Measurements from ENCODE around the gene EDDM13.
A peak's percentile ranks its signal among the peaks of the same experiment; 100 is the strongest.

EDDM13 gene

GRCh38 chr19:56312342-56312741 lies 39.8 kb downstream of the EDDM13 start:
- peaks cover 9 to 34% (median 26%) of the 10 kb centered on the region in 4 experiments for H3K4me1 ChIP-seq (ENCODE audit: control extremely low read depth in 1 of 4, control insufficient read depth in 4 of 4, insufficient read depth in 4 of 4, low read length in 3 of 4)
- 50% methylated on average over 1 of the region's 4 CpGs for WGBS (ENCODE audit: insufficient coverage)
- H3K4me3 ChIP-seq (ENCODE audit: control insufficient read depth in 1 of 7, extremely low read depth in 1 of 7, insufficient read depth in 4 of 7, low read depth in 2 of 7, low read length in 6 of 7) = no peak overlapping the region
- no peaks in the 10 kb centered on the region for H3K27me3 ChIP-seq (replicated peaks in 2 of 5; ENCODE audit: control insufficient read depth in 4 of 5, insufficient read depth in 5 of 5, low read length in 4 of 5)
- CTCF ChIA-PET = interaction anchor here (3.6 kb wide), 1 partner anchor 60 kb away, joined by 21 read pairs; no protein-coding TSS in a partner anchor
- no peak overlapping the region for H3K27ac ChIP-seq (ENCODE audit: insufficient read depth in 1 of 2, low read depth in 1 of 2, low read length in 2 of 2, poor library complexity in 1 of 2, severe bottlenecking in 2 of 2)
- peak in 1 of 3 donors; percentile 19 for DNase-seq
- peaks cover 0 to 18% (median 12%) of the 10 kb centered on the region in 4 experiments for H3K36me3 ChIP-seq (ENCODE audit: control insufficient read depth in 4 of 4, insufficient read depth in 4 of 4, low read length in 3 of 4)
- H3K9me3 ChIP-seq (ENCODE audit: control extremely low read depth in 1 of 5, control insufficient read depth in 4 of 5, insufficient read depth in 2 of 5, low read depth in 1 of 5, low read length in 4 of 5) = no peaks in the 10 kb centered on the region
- POLR2A ChIA-PET = no interaction called here

GRCh38 chr19:56312787-56313657 lies 40.5 kb downstream of the EDDM13 start:
- H3K4me1 ChIP-seq (ENCODE audit: control extremely low read depth in 1 of 4, control insufficient read depth in 4 of 4, insufficient read depth in 4 of 4, low read length in 3 of 4) = peaks cover 9 to 34% (median 26%) of the 10 kb centered on the region in 4 experiments
- H3K27ac ChIP-seq (ENCODE audit: insufficient read depth in 1 of 2, low read depth in 1 of 2, low read length in 2 of 2, poor library complexity in 1 of 2, severe bottlenecking in 2 of 2) = no peak overlapping the region
- H3K27me3 ChIP-seq (replicated peaks in 2 of 5; ENCODE audit: control insufficient read depth in 4 of 5, insufficient read depth in 5 of 5, low read length in 4 of 5) = no peaks in the 10 kb centered on the region
- H3K9me3 ChIP-seq (ENCODE audit: control extremely low read depth in 1 of 5, control insufficient read depth in 4 of 5, insufficient read depth in 2 of 5, low read depth in 1 of 5, low read length in 4 of 5) = no peaks in the 10 kb centered on the region
- ChIA-PET POLR2A (no interaction called here), CTCF (interaction anchor here (0.9 to 3.6 kb wide), 5 partner anchors 9 to 60 kb away, joined by 3 to 21 read pairs (median 7); no protein-coding TSS in a partner anchor)
- DNase-seq = peak in 1 of 3 donors; percentile 17
- peak overlapping the region in 1 of 7 experiments; percentile 91 for H3K4me3 ChIP-seq (ENCODE audit: control insufficient read depth in 1 of 7, extremely low read depth in 1 of 7, insufficient read depth in 4 of 7, low read depth in 2 of 7, low read length in 6 of 7)
- 88% methylated on average over 7 of the region's 10 CpGs for WGBS (ENCODE audit: insufficient coverage)
- peaks cover 0 to 13% (median 11%) of the 10 kb centered on the region in 4 experiments for H3K36me3 ChIP-seq (ENCODE audit: control insufficient read depth in 4 of 4, insufficient read depth in 4 of 4, low read length in 3 of 4)

- DNase-seq = no peak
- Histone ChIP-seq H3K36me3 (ENCODE audit: control insufficient read depth in 4 of 4, insufficient read depth in 4 of 4, low read length in 3 of 4) (peaks cover 0 to 13% (median 9%) of the 10 kb centered on the region in 4 experiments), H3K4me1 (ENCODE audit: control extremely low read depth in 1 of 4, control insufficient read depth in 4 of 4, insufficient read depth in 4 of 4, low read length in 3 of 4) (peaks cover 11 to 38% (median 29%) of the 10 kb centered on the region in 4 experiments), H3K27me3 (replicated peaks in 2 of 5; ENCODE audit: control insufficient read depth in 4 of 5, insufficient read depth in 5 of 5, low read length in 4 of 5) (no peaks in the 10 kb centered on the region), H3K27ac (ENCODE audit: insufficient read depth in 1 of 2, low read depth in 1 of 2, low read length in 2 of 2, poor library complexity in 1 of 2, severe bottlenecking in 2 of 2) (peak overlapping the region; percentile 98 to 99), H3K9me3 (ENCODE audit: control extremely low read depth in 1 of 5, control insufficient read depth in 4 of 5, insufficient read depth in 2 of 5, low read depth in 1 of 5, low read length in 4 of 5) (no peaks in the 10 kb centered on the region), H3K4me3 (ENCODE audit: control insufficient read depth in 1 of 7, extremely low read depth in 1 of 7, insufficient read depth in 4 of 7, low read depth in 2 of 7, low read length in 6 of 7) (peak overlapping the region; percentile 41 to 95 (median 90))
- WGBS (ENCODE audit: insufficient coverage) = 1% methylated on average over 9 of the region's 9 CpGs
- ChIA-PET CTCF (interaction anchor here (0.7 to 2.1 kb wide), 4 partner anchors 8 to 61 kb away, joined by 3 to 10 read pairs (median 4); no protein-coding TSS in a partner anchor), POLR2A (interaction anchor here (0.6 to 0.7 kb wide), 2 partner anchors 37 to 1439 kb away, joined by 3 to 5 read pairs; no protein-coding TSS in a partner anchor)
These were observed 41.5 kb downstream of the EDDM13 start for GRCh38 chr19:56314018-56314380.

- WGBS (ENCODE audit: insufficient coverage) = under 1% methylated on average over 40 of the region's 47 CpGs
- no peaks in the 10 kb centered on the region for H3K27me3 ChIP-seq (replicated peaks in 2 of 5; ENCODE audit: control insufficient read depth in 4 of 5, insufficient read depth in 5 of 5, low read length in 4 of 5)
- ChIA-PET CTCF (interaction anchor here (0.7 to 2.1 kb wide), 4 partner anchors 7 to 61 kb away, joined by 3 to 10 read pairs (median 4); no protein-coding TSS in a partner anchor), POLR2A (interaction anchor here (0.6 to 0.7 kb wide), 2 partner anchors 37 to 1440 kb away, joined by 3 to 5 read pairs; no protein-coding TSS in a partner anchor)
- peaks cover 12 to 42% (median 32%) of the 10 kb centered on the region in 4 experiments for H3K4me1 ChIP-seq (ENCODE audit: control extremely low read depth in 1 of 4, control insufficient read depth in 4 of 4, insufficient read depth in 4 of 4, low read length in 3 of 4)
- H3K9me3 ChIP-seq (ENCODE audit: control extremely low read depth in 1 of 5, control insufficient read depth in 4 of 5, insufficient read depth in 2 of 5, low read depth in 1 of 5, low read length in 4 of 5) = no peaks in the 10 kb centered on the region
- peaks cover 0 to 11% (median 8%) of the 10 kb centered on the region in 4 experiments for H3K36me3 ChIP-seq (ENCODE audit: control insufficient read depth in 4 of 4, insufficient read depth in 4 of 4, low read length in 3 of 4)
- peak within 1 kb of the TSS; percentile 98 to 99 for H3K27ac ChIP-seq (ENCODE audit: insufficient read depth in 1 of 2, low read depth in 1 of 2, low read length in 2 of 2, poor library complexity in 1 of 2, severe bottlenecking in 2 of 2)
- peak; percentile 97 for DNase-seq
- peak within 1 kb of the TSS; percentile 41 to 95 (median 90) for H3K4me3 ChIP-seq (ENCODE audit: control insufficient read depth in 1 of 7, extremely low read depth in 1 of 7, insufficient read depth in 4 of 7, low read depth in 2 of 7, low read length in 6 of 7)
These were observed 42.0 kb downstream of the EDDM13 start, which contains the start of gene ZSCAN5A for GRCh38 chr19:56314381-56315076. ZSCAN5A (minus strand) TSS chr19:56314839; CDS start chr19:56225046, 89,793 bp downstream.

- Histone ChIP-seq H3K9me3 (ENCODE audit: control extremely low read depth in 1 of 5, control insufficient read depth in 4 of 5, insufficient read depth in 2 of 5, low read depth in 1 of 5, low read length in 4 of 5) (no peaks in the 10 kb centered on the region), H3K27ac (ENCODE audit: insufficient read depth in 1 of 2, low read depth in 1 of 2, low read length in 2 of 2, poor library complexity in 1 of 2, severe bottlenecking in 2 of 2) (peak overlapping the region; percentile 98 to 99), H3K36me3 (ENCODE audit: control insufficient read depth in 4 of 4, insufficient read depth in 4 of 4, low read length in 3 of 4) (peaks cover 0 to 8% (median 4%) of the 10 kb centered on the region in 4 experiments), H3K4me3 (ENCODE audit: control insufficient read depth in 1 of 7, extremely low read depth in 1 of 7, insufficient read depth in 4 of 7, low read depth in 2 of 7, low read length in 6 of 7) (peak overlapping the region; percentile 41 to 95 (median 90)), H3K4me1 (ENCODE audit: control extremely low read depth in 1 of 4, control insufficient read depth in 4 of 4, insufficient read depth in 4 of 4, low read length in 3 of 4) (peaks cover 12 to 49% (median 38%) of the 10 kb centered on the region in 4 experiments), H3K27me3 (replicated peaks in 2 of 5; ENCODE audit: control insufficient read depth in 4 of 5, insufficient read depth in 5 of 5, low read length in 4 of 5) (no peaks in the 10 kb centered on the region)
- ChIA-PET POLR2A (no interaction called here), CTCF (interaction anchor here (2.1 kb wide), 2 partner anchors 20 to 62 kb away, joined by 6 to 10 read pairs; no protein-coding TSS in a partner anchor)
- peak; percentile 98 to 99 (median 99) for DNase-seq
- WGBS (ENCODE audit: insufficient coverage) = 1% methylated on average over 29 of the region's 37 CpGs
These were observed 42.7 kb downstream of the EDDM13 start for GRCh38 chr19:56315077-56315828.

- ChIA-PET POLR2A (no interaction called here), CTCF (no interaction called here)
- H3K27ac ChIP-seq (ENCODE audit: insufficient read depth in 1 of 2, low read depth in 1 of 2, low read length in 2 of 2, poor library complexity in 1 of 2, severe bottlenecking in 2 of 2) = no peak overlapping the region
- no peak overlapping the region for H3K4me3 ChIP-seq (ENCODE audit: control insufficient read depth in 1 of 7, extremely low read depth in 1 of 7, insufficient read depth in 4 of 7, low read depth in 2 of 7, low read length in 6 of 7)
- WGBS (ENCODE audit: insufficient coverage) = 100% methylated on average over 5 of the region's 5 CpGs
- H3K36me3 ChIP-seq (ENCODE audit: control insufficient read depth in 4 of 4, insufficient read depth in 4 of 4, low read length in 3 of 4) = peaks cover 0 to 5% (median 2%) of the 10 kb centered on the region in 4 experiments
- no peaks in the 10 kb centered on the region for H3K9me3 ChIP-seq (ENCODE audit: control extremely low read depth in 1 of 5, control insufficient read depth in 4 of 5, insufficient read depth in 2 of 5, low read depth in 1 of 5, low read length in 4 of 5)
- DNase-seq = no peak
- no peaks in the 10 kb centered on the region for H3K27me3 ChIP-seq (replicated peaks in 2 of 5; ENCODE audit: control insufficient read depth in 4 of 5, insufficient read depth in 5 of 5, low read length in 4 of 5)
- peaks cover 27 to 64% (median 52%) of the 10 kb centered on the region in 4 experiments for H3K4me1 ChIP-seq (ENCODE audit: control extremely low read depth in 1 of 4, control insufficient read depth in 4 of 4, insufficient read depth in 4 of 4, low read length in 3 of 4)
These were observed 44.2 kb downstream of the EDDM13 start for GRCh38 chr19:56316728-56317127.

All from common myeloid progenitor, CD34-positive (primary cell).